Lower leg skin (tissue), 4 donors: ENCODE results near the gene CACNB3. TPM values are rescaled to one million over a fixed set of nuclear protein-coding genes. Genes with fewer than 3 reads are reported as not detected.
A peak's percentile ranks its signal among the peaks of the same experiment; 100 is the strongest.

ENCODE experiments used
- DNase-seq, 2 donors: peaks; one replicate each; pipeline ENCODE4 v3.0.0-alpha.2; 2019; ENCODE audit warnings: low spot score in 2 of 2
- H3K4me3 ChIP-seq: fragments of 200-600 bp; sonication (generic); 2 replicates; pipeline ENCODE4 v1.5.1; 2017; ENCODE audit warnings: mild to moderate bottlenecking, low read depth; ENCODE audit not compliant: poor library complexity, severe bottlenecking
- POLR2A ChIP-seq, 2 donors: fragments of 450-650 bp; IDR thresholded peaks; one replicate each; pipeline ENCODE4 v1.6.1; 2016 to 2017; ENCODE audit warnings: antibody characterized with exemption in 2 of 2, mild to moderate bottlenecking in 1 of 2, moderate library complexity in 1 of 2
- WGBS, 2 donors: methylation state at CpG; one replicate each; pipeline ENCODE4 v1.1.5; 2018; 5-methylcytosine and 5-hydroxymethylcytosine counted together
- intact Hi-C: fragments of 100-400 bp; cut with DNase I; formaldehyde crosslinking; loops from one replicate; pipeline ENCODE4 v1.15.0; 2023; ENCODE audit warnings: low total_unique reads
- total RNA-seq, 4 donors: library from RNA; depleted of rRNA; stranded (reverse); fragments of >200 nt; gene quantifications; one replicate each; pipeline ENCODE4 v1.1.0, GENCODE V29; 2016
- TF ChIP-seq, protein P1 (sequence below), 3 donors: fragments of 450-650 bp; IDR thresholded peaks; one replicate each; pipeline ENCODE4 v1.5.1; 2016; ENCODE audit warnings: antibody characterized with exemption in 3 of 3, mild to moderate bottlenecking in 3 of 3, moderate library complexity in 2 of 3

Gene CACNB3
- total RNA-seq, 4 donors from 2014 or later, result 8.4 to 15.3 (median 9.5) TPM

DNA sequence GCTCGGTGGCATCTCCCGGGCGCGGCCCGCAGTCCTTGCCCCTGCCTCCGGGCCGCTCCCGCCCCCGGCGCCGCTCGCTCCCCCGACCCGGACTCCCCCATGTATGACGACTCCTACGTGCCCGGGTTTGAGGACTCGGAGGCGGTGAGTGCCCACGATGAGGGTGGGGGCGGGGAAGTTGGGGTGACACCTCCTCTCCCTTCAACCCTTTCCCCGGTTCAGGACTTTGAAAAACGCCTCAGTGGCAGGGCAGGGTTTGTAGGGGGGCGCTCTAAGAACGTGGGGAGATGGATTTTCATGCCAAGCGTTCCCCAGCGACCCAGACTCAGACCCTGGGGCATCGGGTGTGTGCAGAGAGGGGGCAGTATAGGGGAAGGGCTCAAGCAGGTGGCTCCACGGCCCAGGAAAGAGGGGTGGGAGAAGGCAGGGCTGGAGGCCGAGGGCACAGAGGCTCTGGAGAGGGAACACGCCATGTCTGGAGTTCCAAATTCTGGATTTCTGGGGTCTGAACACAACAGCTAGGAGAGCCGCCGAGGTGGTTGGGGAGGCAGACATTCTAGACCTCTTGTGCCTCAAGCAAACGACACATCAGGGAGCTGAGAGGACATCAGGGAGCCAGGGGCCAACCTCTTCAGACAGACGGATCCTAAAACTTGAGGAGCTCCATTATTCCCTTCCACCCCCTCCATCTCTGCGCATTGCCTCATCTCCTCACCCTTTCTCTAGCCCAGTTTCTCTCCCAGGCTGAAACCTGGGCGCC lies 715 bp downstream of the CACNB3 start:
- 27 to 42% methylated on average over 18 to 33 of the region's 37 CpGs for WGBS, 2 donors
- intact Hi-C loops, result no loop called here
- H3K4me3 ChIP-seq, result peak overlapping the region; percentile 50
- no peak for TF ChIP-seq POLR2A (IDR thresholded peaks at IDR 0.05)
- TF ChIP-seq, protein P1, sequence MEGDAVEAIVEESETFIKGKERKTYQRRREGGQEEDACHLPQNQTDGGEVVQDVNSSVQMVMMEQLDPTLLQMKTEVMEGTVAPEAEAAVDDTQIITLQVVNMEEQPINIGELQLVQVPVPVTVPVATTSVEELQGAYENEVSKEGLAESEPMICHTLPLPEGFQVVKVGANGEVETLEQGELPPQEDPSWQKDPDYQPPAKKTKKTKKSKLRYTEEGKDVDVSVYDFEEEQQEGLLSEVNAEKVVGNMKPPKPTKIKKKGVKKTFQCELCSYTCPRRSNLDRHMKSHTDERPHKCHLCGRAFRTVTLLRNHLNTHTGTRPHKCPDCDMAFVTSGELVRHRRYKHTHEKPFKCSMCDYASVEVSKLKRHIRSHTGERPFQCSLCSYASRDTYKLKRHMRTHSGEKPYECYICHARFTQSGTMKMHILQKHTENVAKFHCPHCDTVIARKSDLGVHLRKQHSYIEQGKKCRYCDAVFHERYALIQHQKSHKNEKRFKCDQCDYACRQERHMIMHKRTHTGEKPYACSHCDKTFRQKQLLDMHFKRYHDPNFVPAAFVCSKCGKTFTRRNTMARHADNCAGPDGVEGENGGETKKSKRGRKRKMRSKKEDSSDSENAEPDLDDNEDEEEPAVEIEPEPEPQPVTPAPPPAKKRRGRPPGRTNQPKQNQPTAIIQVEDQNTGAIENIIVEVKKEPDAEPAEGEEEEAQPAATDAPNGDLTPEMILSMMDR (IDR thresholded peaks at IDR 0.05), result no peak
- no peak for DNase-seq

DNA sequence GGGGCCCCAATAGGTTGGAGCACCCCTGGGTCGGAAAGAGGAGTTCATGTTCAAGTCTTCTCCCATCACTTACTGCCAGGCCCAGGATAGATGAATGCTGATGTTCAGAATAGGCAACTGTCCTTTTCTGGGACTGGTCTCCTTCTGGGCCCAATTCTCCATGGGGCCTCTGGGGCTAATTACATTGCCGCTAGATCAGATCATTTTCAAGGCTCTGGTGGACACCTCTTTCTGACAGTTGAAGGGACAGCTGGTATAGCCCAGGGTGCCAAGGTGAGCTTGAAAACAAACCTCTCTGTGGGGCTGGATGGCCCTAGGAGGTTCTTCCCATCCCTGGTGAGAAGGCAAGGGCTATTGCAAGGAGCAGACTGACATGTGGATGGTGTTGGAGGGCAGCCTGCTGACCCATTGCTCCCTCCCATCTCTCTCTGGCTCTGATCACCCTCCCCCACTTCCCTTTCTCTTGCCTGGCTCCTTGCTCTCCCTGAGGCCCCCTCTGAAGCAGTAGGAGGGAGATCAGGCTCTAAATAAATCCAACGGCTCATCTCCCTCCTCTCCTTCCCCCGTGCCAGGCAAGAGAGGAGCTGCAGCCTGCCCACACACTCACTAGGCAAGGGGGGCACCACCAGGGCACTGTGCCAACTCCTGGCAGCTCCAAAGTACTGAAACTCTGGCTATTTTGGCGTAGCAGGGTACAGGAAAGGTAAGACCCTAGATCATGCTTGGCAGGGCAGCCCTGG lies 1.9 kb downstream of the CACNB3 start:
- 82 to 87% methylated on average over 5 of the region's 5 CpGs for WGBS, 2 donors

DNA sequence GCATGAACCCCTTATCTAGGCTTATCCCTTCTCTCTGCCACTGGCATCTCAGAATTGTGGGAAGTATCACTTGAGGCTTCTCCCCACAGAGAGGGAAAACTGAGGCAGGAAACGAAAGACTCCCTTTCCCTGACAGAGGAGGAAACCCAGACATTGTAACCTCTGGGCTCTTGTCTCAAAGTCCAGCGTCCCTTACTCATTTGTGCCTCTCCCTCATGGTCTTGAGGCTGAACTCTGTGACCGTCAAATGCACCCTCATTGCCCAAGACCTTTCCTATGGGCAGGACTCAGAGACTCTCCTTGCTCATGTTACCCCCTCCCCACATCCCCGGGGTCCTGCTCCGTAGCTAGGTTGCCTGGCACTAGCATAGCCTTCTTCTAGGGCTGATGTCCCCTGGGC lies 3.8 kb downstream of the CACNB3 start:
- TF ChIP-seq POLR2A (IDR thresholded peaks at IDR 0.05), result no peak
- TF ChIP-seq, protein P1 (IDR thresholded peaks at IDR 0.05), result no peak
- WGBS, 2 donors, result 87 to 90% methylated on average over 5 of the region's 5 CpGs
- no peak overlapping the region for H3K4me3 ChIP-seq
- DNase-seq, result no peak
- intact Hi-C loops, result no loop called here

More for the DNA sequence above, 1.9 kb downstream of the CACNB3 start:
- TF ChIP-seq, protein P1 (IDR thresholded peaks at IDR 0.05), result no peak
- no peak overlapping the region for H3K4me3 ChIP-seq
- no peak for DNase-seq
- intact Hi-C loops, result no loop called here

DNA sequence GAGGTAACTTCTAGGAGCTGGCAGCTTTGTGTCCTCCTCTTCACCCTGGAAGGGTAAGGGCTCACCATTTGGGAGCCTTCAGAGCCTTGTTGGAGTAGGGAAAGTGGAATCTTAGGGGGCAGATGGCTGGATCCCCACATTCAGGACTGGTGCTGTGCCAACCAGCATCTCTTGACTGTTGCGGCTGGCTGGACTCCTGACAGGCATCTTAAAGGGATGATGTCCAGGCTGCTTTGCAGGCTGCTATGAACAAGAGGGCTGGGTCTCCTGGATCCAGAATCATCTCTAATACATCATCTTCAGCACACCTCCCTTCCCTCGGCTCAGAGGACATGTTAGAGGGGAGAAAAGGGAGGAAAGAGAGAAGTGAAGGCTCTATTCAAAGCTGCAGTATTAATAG lies 4.4 kb downstream of the CACNB3 start:
- intact Hi-C loops, result no loop called here
- no peak for DNase-seq
- WGBS, 2 donors, result 67 to 70% methylated on average over 2 of the region's 2 CpGs
- no peak for TF ChIP-seq POLR2A (IDR thresholded peaks at IDR 0.05)
- TF ChIP-seq, protein P1 (IDR thresholded peaks at IDR 0.05), result no peak
- H3K4me3 ChIP-seq, result no peak overlapping the region

DNA sequence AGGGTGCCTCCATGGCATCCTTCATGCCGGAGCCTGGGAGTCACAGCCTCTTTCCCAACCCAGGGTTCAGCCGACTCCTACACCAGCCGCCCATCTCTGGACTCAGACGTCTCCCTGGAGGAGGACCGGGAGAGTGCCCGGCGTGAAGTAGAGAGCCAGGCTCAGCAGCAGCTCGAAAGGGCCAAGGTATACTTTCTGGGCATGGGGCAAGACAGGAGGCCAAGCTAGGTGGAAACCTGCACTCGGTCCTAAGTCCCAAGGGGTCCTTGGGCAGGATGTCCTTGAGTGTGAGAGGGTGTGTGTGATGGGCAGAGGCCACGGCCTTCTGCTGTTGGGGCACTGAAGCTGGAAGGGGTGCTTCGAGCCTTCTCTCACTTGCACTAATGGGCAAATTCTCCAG lies 5.0 kb downstream of the CACNB3 start:
- no peak overlapping the region for H3K4me3 ChIP-seq
- DNase-seq, result no peak
- intact Hi-C loops, result no loop called here
- WGBS, 2 donors, result 92 to 99% methylated on average over 10 to 11 of the region's 11 CpGs
- TF ChIP-seq POLR2A (IDR thresholded peaks at IDR 0.05), result no peak
- TF ChIP-seq, protein P1 (IDR thresholded peaks at IDR 0.05), result no peak
